Measurements from ENCODE around the gene GIMAP5.

GIMAP5 gene

DNA sequence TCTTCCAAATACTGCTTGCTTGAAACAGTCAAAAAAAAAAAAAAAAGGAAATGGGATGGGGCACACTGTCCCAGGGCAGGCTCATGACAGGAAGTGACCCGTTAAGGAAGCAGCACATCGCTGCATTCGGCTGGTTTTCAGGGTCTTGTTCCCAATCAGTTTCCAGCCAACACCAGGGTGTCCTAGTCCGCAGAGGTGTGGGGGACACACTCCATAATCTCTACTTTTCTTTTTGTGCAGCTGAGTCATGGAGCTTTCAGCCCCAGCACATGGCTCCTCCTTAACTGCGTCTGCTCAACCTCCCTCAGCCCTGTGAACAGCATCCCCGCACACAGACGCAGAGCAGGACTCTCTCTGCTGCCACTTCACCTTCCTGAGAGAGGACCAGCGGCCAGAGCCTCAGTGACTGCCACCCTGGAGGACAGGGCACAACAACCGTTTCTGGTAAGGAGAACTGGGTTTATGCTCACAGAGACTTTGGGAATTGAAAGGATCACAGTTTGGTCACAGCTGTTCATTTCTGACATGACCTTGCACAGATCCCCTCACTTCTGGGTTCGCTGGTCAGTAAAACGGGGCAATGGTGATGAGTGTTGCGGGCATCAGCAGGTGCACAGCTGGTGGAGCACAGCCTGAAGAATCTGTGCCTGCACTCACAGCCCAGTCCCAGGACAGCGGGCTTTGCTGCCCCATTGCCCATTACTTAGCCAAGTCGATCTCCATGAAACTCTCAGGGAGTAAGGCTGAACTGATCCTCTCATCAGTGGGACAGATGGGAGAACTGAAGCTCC lies at the start of gene GIMAP5:
GIMAP5 (plus strand) TSS at position 154 of the 791 bp plus-strand sequence. CDS start 3,467 bp downstream, outside the sequence.
- DNase-seq, result peak; percentile 62

DNA sequence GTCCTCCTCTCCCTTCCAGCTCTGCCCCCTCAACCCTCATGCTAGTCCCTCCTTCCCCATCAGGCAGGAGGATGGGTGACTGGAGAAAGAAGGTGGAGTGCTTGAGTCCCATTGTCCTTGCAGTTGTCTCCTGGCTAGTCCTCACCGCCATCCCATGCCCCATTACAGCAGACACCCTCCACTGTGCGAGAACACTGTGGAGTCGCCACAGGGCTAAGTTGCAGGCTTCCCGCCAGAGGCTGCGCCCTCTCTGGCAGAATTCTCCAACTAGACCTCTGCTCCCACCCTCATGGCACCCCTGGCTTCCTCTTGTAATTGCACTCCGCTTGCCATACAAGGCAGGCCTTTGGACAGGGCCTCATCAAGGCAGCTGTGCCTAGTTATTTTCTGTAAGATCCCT lies 48.6 kb upstream of the GIMAP5 start:
- DNase-seq, result no peak

GRCh38 chr7:150695654-150696053 lies 41.6 kb upstream of the GIMAP5 start:
- DNase-seq, result no peak

DNA sequence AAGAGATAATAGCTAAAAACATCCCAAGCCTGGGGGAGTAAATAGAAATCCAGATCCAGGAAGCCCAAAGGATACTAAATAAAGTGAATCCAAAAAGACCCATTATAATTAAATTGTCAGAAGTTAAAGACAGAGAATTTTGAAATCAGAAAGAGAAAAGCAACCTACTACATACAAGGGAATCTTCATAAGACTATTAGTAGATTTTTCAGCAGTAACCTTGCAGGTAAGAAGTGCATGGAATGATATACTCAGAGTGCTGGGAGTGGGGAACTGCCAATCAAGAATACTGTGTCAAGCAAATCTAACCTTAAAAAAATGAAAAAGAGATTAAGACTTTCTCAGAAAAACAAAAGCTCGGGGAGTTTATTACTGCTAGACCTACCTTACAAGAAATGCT lies 34.0 kb upstream of the GIMAP5 start:
- no peak for DNase-seq

DNA sequence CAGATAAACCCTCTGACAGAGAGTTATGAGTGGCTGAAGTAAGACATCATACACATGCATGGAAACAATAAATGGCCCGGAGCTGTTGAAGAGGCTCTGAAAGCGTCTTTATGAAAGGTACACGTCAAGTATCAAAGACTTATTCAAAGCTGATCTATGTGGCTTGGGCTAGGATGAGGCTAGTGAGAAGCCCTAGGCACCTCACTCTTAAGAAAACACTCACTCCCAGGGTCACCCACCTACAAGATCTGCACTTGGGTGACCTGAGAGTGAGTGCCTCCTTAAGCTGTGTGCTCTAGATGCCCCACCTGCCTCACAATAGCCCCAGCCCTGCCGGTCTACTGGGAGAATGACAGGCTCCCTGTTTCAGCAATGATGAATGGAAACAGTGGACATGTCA lies 21.9 kb upstream of the GIMAP5 start:
- DNase-seq, result no peak

GRCh38 chr7:150715738-150716137 lies 21.5 kb upstream of the GIMAP5 start:
- DNase-seq, result no peak

DNA sequence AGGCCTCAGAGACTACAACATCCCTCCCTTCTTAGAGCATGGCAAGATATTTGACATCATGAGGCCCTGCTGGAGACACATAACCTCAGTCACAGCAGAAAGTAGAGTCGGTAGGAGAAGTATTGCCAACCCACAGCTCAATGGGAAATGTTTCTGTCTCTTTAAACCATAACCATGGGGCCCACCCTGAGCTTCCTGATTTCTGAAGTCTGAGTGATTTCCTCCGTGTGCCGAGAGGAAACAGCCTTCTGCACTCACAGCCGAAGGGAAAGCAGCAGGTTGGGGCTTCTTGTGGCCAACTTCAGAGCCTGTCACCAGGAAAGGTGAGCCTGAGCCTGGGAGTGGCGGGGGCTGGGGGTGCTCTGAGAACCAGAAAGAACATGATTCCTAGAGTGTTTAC lies 20.9 kb upstream of the GIMAP5 start, which contains the start of gene GIMAP1:
GIMAP1 (plus strand) TSS at position 246 of the 400 bp plus-strand sequence. CDS start 2,435 bp downstream, outside the sequence.
- peak; percentile 58 for DNase-seq

DNA sequence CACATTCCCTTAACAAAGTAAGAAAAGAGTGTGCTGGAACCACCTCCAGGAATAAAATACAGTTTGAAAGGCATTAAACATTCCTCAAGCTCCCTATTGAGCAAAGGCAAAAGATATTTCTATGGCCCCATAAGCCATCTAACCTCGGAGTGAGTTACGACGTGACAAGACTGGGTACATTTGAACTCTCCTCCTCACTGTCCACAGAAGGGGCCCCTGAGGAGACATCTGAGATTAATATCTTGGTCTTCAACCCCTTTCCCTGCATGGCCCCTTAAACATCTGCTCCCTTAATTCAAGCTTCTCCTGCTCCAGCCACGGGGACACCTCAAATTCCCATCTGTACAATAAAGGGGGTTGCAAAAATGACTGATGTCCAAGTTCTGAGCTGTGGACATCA lies 20.3 kb upstream of the GIMAP5 start:
- no peak for DNase-seq

DNA sequence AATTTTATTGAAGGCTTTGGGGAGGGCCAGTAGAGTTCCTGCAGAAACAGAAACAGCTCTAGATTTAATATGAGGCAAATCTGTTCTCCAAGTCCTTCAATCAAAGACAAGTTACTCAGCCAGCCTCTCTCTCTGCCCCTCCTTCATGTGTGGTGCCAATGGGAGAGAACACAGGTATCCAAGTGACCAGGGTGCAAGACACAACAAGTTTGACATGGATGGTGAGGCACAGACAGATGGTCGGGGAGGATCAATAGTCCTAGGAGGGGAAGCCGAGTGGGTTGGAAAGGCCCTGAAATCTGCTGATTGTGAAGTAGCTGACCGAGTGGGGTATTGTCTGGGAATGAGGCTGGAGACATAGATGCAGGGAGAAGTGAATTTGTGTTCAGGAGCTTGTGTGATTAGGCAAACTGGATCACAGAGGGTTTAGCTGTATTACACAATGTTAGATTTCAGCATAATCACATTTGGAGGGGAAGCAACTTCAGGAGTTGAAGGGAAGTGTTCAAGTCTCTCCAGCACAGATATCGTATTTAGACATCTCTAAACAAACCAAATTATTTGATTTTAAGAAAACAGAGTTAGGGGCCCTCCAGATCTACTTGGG lies 19.3 kb upstream of the GIMAP5 start:
- no peak for DNase-seq

- DNase-seq, result no peak
These were observed 17.8 kb upstream of the GIMAP5 start for GRCh38 chr7:150719436-150719835.

DNA sequence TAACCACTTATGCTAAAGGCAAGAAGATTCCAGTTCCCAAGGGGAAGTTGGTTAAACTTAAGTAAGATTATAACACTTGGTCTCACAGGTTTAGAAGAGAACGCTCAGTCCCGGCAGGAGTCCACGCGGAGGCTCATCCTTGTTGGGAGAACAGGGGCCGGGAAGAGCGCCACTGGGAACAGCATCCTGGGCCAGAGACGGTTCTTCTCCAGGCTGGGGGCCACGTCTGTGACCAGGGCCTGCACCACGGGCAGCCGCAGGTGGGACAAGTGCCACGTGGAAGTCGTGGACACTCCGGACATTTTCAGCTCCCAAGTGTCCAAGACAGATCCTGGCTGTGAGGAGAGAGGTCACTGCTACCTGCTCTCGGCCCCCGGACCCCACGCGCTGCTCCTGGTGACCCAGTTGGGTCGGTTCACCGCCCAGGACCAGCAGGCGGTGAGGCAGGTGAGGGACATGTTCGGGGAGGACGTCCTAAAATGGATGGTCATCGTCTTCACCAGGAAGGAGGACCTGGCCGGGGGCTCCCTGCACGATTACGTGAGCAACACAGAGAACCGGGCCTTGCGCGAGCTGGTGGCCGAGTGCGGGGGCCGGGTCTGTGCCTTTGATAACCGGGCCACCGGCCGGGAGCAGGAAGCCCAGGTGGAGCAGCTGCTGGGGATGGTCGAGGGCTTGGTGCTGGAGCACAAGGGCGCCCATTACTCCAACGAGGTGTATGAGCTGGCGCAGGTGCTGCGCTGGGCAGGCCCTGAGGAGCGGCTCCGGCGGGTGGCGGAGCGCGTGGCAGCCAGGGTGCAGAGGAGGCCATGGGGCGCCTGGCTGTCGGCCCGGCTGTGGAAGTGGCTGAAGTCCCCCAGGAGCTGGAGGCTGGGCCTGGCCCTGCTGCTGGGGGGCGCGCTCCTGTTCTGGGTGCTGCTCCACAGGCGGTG lies 17.0 kb upstream of the GIMAP5 start:
- DNase-seq, result no peak

GRCh38 chr7:150721970-150722373 lies 15.2 kb upstream of the GIMAP5 start:
- DNase-seq, result no peak

DNA sequence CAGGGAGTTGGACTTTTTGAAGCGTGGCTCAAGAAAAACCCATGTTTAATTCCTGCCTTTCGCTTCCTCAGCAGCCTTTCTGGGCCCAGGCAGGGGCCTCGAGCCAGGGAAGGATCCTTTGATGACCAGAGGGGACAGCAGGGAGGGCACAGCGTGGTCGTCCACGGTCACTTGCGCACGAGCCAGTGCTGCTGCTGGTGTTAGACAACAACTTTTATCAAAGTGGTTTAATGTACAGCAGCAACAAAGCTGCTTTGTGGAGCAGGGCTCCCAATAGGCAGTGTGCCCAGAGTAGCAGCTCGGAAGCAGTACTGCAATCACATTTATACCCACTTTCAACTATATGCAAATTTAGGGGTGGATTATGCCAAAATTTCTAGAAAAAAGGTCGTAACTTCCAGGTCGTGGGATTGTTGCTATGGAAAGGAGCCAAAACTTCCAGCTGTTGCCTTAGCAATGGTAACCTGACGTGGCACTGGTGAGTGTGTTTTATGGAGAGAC lies 14.7 kb upstream of the GIMAP5 start:
- no peak for DNase-seq

DNA sequence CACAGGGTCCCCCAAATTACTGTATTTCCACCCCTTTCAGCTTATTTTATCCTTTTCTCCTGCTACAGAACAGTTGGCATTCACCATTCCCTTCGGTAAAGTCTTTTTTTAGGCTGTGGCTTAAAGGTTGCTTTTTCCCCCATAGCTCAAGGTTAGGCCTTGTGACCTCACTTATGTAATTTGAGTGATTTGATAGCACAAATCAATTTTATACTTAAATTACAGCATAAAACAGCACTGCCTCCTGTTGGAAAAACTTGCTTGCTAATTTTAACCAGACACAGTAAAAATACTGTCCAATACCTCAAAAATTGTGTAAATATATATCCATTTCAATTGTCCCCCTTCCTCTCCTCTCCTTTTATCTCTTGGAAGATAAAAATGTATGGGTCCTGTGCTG lies 13.8 kb upstream of the GIMAP5 start:
- DNase-seq, result no peak

DNA sequence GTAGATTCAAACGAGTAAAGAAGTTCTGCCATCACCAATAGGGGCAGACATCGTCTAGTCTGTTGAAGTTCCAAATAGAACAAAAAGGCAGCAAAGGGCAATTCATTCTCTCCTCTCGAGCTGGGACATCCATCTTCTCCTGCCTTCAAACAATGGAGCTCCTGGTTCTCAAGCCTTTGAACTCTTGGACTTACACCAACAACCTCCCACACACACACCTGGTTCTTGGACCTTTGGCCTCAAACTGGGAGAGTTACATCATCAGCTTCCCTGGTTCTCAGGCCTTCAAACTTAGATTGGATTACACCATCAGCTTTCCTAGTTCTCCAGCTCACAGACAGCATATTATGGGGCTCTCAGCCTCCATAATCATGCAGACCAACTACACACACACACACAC lies 9.8 kb upstream of the GIMAP5 start:
- no peak for DNase-seq

DNA sequence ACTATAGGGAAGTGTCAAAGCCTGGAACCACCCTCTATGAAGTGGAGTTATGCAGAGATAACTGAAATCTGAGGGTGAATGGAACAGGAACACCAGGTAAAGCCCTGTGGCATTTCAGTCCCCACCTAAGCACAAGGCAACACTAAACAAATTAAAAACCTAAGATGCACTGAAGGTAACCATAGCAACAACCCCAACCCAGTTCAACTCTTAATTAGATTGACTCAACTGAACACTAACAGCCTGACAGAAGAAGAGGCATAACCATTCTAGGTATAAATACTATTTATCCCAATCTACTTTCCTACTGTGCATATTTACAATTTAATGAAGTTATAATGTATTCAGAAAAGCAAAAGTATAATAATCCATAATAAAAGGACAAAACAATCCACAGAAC lies 9.2 kb upstream of the GIMAP5 start:
- no peak for DNase-seq

DNA sequence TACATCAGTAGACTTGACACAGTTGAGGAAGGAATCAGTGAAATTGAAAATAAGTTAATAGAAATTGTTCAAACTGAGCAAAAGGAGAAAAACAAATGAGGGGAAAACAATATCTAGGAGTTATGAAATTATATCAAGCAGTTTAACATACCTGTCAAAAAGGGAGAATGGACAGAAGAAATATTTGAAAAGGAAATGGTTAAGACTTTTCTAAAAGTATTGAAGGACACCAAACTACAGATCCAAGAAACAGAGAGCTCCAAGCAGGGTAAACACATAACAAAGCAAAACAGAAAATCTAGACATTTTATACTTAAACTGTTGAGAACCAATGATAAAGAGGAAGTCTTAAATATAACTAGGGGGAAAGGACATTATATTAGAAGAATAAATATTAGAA lies 8.6 kb upstream of the GIMAP5 start:
- DNase-seq, result no peak

GRCh38 chr7:150731916-150732315 lies 5.3 kb upstream of the GIMAP5 start:
- no peak for DNase-seq

DNA sequence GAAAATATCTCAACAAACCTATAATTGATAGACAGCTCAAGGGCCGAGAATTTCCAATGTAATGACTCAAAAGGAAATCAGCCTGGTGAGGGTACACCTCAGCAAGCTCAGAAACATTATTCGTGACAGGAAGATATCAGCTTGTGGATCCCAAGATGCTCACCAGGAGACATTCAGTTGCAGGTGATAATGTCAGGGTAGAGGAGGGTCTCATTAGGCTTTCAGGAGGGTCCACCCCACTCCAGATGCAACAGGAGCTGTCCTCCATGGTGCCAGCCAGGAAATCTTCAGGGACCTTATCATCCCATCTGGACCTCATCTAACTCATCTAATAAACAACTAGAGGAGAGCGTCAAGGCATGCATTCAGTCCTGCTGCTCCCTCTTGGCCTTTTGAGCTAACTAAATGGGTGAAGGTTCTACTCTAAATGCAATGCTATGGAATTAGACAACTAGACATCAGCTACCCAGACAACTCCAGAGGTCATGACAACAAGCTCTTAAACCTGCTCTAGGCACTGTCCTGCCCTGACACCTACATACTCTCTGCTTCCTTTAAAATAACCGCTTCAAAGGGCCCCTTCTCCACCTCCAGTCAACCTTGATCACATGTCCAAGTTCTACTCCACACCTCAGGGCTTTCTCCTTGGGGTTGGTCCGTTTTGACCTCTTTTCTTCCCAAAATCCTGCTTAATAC lies 4.3 kb upstream of the GIMAP5 start:
- DNase-seq, result no peak

DNA sequence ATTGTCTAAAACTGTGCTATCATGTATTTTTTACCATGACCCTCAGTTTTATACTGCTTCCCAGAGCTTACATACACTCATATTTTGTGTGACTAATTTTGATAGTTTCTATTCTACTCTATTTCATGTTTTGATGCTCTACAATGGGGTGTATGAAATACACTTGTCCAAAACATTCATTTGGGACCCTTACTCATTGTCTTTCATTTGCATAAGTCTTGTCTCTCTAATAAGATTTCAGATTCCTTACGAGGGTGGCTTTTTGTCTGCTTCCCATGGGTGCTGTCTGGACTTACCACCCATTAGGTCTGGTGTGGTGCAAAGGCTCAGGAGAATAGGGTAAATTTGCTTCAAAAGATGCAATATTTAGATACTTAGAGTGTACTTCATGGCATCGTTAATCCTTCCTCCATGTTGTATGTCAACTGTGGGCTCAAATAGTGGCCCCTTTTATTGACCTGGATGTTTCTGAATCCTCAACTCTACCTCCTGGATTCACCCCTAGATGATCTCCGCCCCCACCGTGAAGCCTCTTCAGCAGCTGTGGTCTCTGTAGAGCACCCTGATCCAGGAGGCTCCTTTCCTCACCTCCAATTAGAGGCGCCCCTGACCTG lies 3.6 kb upstream of the GIMAP5 start:
- no peak for DNase-seq

DNA sequence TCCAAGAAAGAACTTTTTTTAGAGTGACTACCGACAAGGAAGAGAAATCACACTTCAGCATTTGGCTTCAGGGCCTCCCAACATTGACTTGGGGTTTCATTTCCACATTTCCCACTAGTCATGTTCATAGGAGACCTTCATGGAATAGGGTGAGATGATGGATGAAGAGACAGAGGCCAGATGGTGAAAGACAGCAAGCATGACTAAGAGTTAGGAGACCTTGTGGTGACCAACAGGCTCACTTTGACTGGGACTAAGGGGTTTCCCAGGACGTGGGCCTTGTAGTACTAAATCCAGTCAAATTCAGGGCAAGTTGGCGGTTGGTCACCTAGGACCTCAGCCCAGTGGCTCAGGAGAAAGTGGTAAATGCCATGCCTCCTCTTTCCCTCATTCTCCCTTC lies 3.0 kb upstream of the GIMAP5 start:
- DNase-seq, result no peak
